GM12878 (cell line): Measurements from ENCODE around the gene SFXN5. TPM values are rescaled to one million over a fixed set of nuclear protein-coding genes. Genes with fewer than 3 reads are reported as not detected.

Experiments used
- CHD2 ChIP-seq: IDR thresholded peaks from 2 replicates; pipeline ENCODE4 v1.6.1; 2011; ENCODE audit warnings: low read depth, low read length, improper control_type of control experiment, borderline replicate concordance
- CTCF ChIP-seq, 3 experiments: IDR thresholded peaks in 2 of 3; conservative IDR thresholded peaks in 1 of 3; 2 replicates each; pipeline ENCODE4 v1.5.1; 2011; ENCODE audit warnings: low read depth in 3 of 3, low read length in 3 of 3, mild to moderate bottlenecking in 3 of 3, control low read depth in 2 of 3, moderate library complexity in 2 of 3, inconsistent platforms in 1 of 3, mixed read lengths in 1 of 3; ENCODE audit not compliant: control insufficient read depth in 2 of 3, insufficient read depth in 1 of 3; ENCODE audit errors: extremely low read depth in 1 of 3
- E2F4 ChIP-seq: IDR thresholded peaks from 2 replicates; pipeline ENCODE4 v1.6.1; 2012; ENCODE audit warnings: low read depth, low read length, improper control_type of control experiment
- EGR1 ChIP-seq, 2 experiments: IDR thresholded peaks; 1 replicate in 1 of 2; 2 replicates in 1 of 2; pipeline ENCODE4 v1.6.1; 2011 to 2012; ENCODE audit warnings: low read depth in 2 of 2, low read length in 2 of 2, borderline replicate concordance in 1 of 2, mild to moderate bottlenecking in 1 of 2, moderate library complexity in 1 of 2
- MTA2 ChIP-seq: fragments of 450-650 bp; IDR thresholded peaks from 2 replicates; pipeline ENCODE4 v1.6.1; 2016; ENCODE audit warnings: low read depth, mild to moderate bottlenecking, moderate library complexity
- POU2F2 ChIP-seq: IDR thresholded peaks from 3 replicates; pipeline ENCODE4 v1.6.1; 2011; ENCODE audit warnings: low read depth, mild to moderate bottlenecking, low read length, borderline replicate concordance
- SP1 ChIP-seq: IDR thresholded peaks from one replicate; pipeline ENCODE4 v1.6.1; 2011; ENCODE audit warnings: low read depth, low read length
- polyA plus RNA-seq, 11 experiments: library from polyadenylated mRNA; depleted of rRNA in 4 of 11; unstranded in 6 of 11; stranded (reverse) in 5 of 11; fragments of >200 nt; fragmentation: Nextera tagmentation in 4 of 11; fragmentation: Illumina TruSeq in 1 of 11; extraction: Ambion mirVana in 4 of 11; extraction: Trizol in 1 of 11; gene quantifications; 1 replicate in 1 of 11; 2 replicates in 10 of 11; pipeline versions ENCODE4 v1.2.1 to v1.2.3, GENCODE V29; 2011 to 2016; ENCODE audit warnings: inconsistent platforms in 2 of 11, missing spikeins in 2 of 11, low read depth in 1 of 11
- total RNA-seq, 4 experiments: library from RNA; depleted of rRNA in 3 of 4; stranded (reverse); fragments of >200 nt in 3 of 4; fragmentation: Illumina TruSeq in 1 of 4; extraction: Trizol in 1 of 4; gene quantifications; 2 replicates each; pipeline versions ENCODE4 v1.2.1 to v1.2.3, GENCODE V29; 2013 to 2021
- TF ChIP-seq, protein P1 (sequence below): fragments of 450-650 bp; IDR thresholded peaks from 2 replicates; pipeline ENCODE4 v1.6.1; 2018; ENCODE audit warnings: mild to moderate bottlenecking, low read depth, moderate library complexity; ENCODE audit not compliant: partially characterized antibody

Gene SFXN5
- total and polyA plus RNA-seq, 10 of the 15 experiments (the other 5 are each of a cell fraction or from before 2014, with no cell fraction given), result 3.3 to 15.9 (median 11.2) TPM

- TF ChIP-seq E2F4 (no peak), EGR1 (IDR thresholded peaks at IDR 0.05; ENCODE audit: borderline replicate concordance in 1 of 2, low read depth in 2 of 2, low read length in 2 of 2) (peak in 1 of 2 experiments; percentile 28; a peak in 1 of 3 replicates), MTA2 (peak; percentile 72), CHD2 (0 out of 2 replicates have a peak, but pooled peaks have one; percentile 28), SP1 (peak; percentile 41), CTCF (IDR thresholded peaks at IDR 0.05 in 2 of 3, conservative IDR thresholded peaks at IDR 0.05 in 1 of 3; ENCODE audit: control insufficient read depth in 2 of 3, extremely low read depth in 1 of 3, insufficient read depth in 1 of 3, low read depth in 3 of 3, low read length in 3 of 3) (peak; percentile 77 to 86 (median 83)), POU2F2 (no peak)
- TF ChIP-seq, protein P1, sequence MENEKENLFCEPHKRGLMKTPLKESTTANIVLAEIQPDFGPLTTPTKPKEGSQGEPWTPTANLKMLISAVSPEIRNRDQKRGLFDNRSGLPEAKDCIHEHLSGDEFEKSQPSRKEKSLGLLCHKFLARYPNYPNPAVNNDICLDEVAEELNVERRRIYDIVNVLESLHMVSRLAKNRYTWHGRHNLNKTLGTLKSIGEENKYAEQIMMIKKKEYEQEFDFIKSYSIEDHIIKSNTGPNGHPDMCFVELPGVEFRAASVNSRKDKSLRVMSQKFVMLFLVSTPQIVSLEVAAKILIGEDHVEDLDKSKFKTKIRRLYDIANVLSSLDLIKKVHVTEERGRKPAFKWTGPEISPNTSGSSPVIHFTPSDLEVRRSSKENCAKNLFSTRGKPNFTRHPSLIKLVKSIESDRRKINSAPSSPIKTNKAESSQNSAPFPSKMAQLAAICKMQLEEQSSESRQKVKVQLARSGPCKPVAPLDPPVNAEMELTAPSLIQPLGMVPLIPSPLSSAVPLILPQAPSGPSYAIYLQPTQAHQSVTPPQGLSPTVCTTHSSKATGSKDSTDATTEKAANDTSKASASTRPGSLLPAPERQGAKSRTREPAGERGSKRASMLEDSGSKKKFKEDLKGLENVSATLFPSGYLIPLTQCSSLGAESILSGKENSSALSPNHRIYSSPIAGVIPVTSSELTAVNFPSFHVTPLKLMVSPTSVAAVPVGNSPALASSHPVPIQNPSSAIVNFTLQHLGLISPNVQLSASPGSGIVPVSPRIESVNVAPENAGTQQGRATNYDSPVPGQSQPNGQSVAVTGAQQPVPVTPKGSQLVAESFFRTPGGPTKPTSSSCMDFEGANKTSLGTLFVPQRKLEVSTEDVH, result no peak
Measured at GRCh38 chr2:72893594-72894319, 177.8 kb downstream of the SFXN5 start (continued).
